Chondrocyte (in vitro differentiated cells): ENCODE measurements around the gene RGS16. TPM values are rescaled to one million over a fixed set of nuclear protein-coding genes. Genes with fewer than 3 reads are reported as not detected.
A peak's percentile ranks its signal among the peaks of the same experiment; 100 is the strongest.

Source experiments
- DNase-seq: peaks from one replicate; pipeline ENCODE4 v3.0.0; 2021; ENCODE audit warnings: mixed read lengths, low spot score
- H3K27ac Mint-ChIP-seq: one replicate; pipeline ENCODE4 v1.8.0; 2021; ENCODE audit warnings: mild to moderate bottlenecking, moderate library complexity, mixed read lengths; ENCODE audit not compliant: unreplicated experiment
- H3K27me3 Mint-ChIP-seq: 2 replicates; pipeline ENCODE4 v1.8.0; 2021; ENCODE audit warnings: low read depth, mixed read lengths
- H3K36me3 Mint-ChIP-seq: 2 replicates; pipeline ENCODE4 v1.8.0; 2021; ENCODE audit warnings: low read depth, mixed read lengths
- H3K4me1 Mint-ChIP-seq: 2 replicates; pipeline ENCODE4 v1.8.0; 2021; ENCODE audit warnings: low read depth, mild to moderate bottlenecking, mixed read lengths
- H3K4me3 Mint-ChIP-seq: one replicate; pipeline ENCODE4 v1.8.0; 2021; ENCODE audit warnings: mild to moderate bottlenecking, moderate library complexity, mixed read lengths; ENCODE audit not compliant: unreplicated experiment
- H3K9me3 Mint-ChIP-seq: 2 replicates; pipeline ENCODE4 v1.8.0; 2021; ENCODE audit warnings: low read depth, mixed read lengths
- CTCF ChIP-seq: fragments of 200-600 bp; sonication (generic); IDR thresholded peaks from 2 replicates; pipeline ENCODE4 v1.5.0; 2021; ENCODE audit warnings: antibody characterized with exemption, mild to moderate bottlenecking, moderate library complexity
- long read RNA-seq: library from polyadenylated mRNA; stranded (forward); transcript quantifications from one replicate; pipeline ENCODE4 v2.0.0, GENCODE V29; 2021
- total RNA-seq: library from RNA; stranded (reverse); gene quantifications from 3 replicates; pipeline ENCODE4 v1.2.1, GENCODE V29; 2021

The RGS16 gene
- 0.56 to 7.7 TPM (median 7.0 TPM) in 3 replicates for total RNA-seq
- long read RNA-seq, transcript RGS16-201 (5 exons, 2,427 nt): major isoform, 29 of 33 reads
- long read RNA-seq, partial matches to known transcripts: 3 of 33 reads
- long read RNA-seq, other reads (novel, unspliced or antisense): 1 of 33 reads

GRCh38 chr1:182604175-182605164 lies at the start of gene RGS16:
Gene RGS16, minus strand, starts transcription at chr1:182604389. Its CDS starts 130 bp downstream, at chr1:182604259.
- Mint-ChIP-seq H3K27ac (peak within 1 kb of the TSS; percentile 79), H3K27me3 (no peaks in the 10 kb centered on the region), H3K9me3 (no peaks in the 10 kb centered on the region), H3K4me1 (peaks cover 19% of the 10 kb centered on the region), H3K36me3 (peaks cover 5% of the 10 kb centered on the region), H3K4me3 (no peak within 1 kb of the TSS)
- no peak for TF ChIP-seq CTCF
- DNase-seq: peak; percentile 96

GRCh38 chr1:182653986-182654385 lies 49.8 kb upstream of the RGS16 start:
- TF ChIP-seq CTCF: no peak
- Mint-ChIP-seq H3K4me1 (no peaks in the 10 kb centered on the region), H3K36me3 (no peaks in the 10 kb centered on the region), H3K27me3 (peaks cover 6% of the 10 kb centered on the region), H3K27ac (no peak overlapping the region), H3K4me3 (no peak overlapping the region), H3K9me3 (no peaks in the 10 kb centered on the region)
- DNase-seq: no peak

- no peak for TF ChIP-seq CTCF
- no peaks in the 10 kb centered on the region for H3K36me3 Mint-ChIP-seq
Measured at GRCh38 chr1:182652933-182653332, 48.7 kb upstream of the RGS16 start.

GRCh38 chr1:182651339-182651724 lies 47.1 kb upstream of the RGS16 start:
- H3K9me3 Mint-ChIP-seq: no peaks in the 10 kb centered on the region
- no peak for DNase-seq
- H3K4me1 Mint-ChIP-seq: no peaks in the 10 kb centered on the region
- TF ChIP-seq CTCF: no peak
- no peaks in the 10 kb centered on the region for H3K36me3 Mint-ChIP-seq
- H3K4me3 Mint-ChIP-seq: no peak overlapping the region
- H3K27ac Mint-ChIP-seq: no peak overlapping the region
- H3K27me3 Mint-ChIP-seq: peaks cover 2% of the 10 kb centered on the region

More at GRCh38 chr1:182652933-182653332, 48.7 kb upstream of the RGS16 start:
- no peaks in the 10 kb centered on the region for H3K9me3 Mint-ChIP-seq
- H3K27me3 Mint-ChIP-seq: peaks cover 8% of the 10 kb centered on the region
- no peak for DNase-seq
- no peak overlapping the region for H3K27ac Mint-ChIP-seq
- no peaks in the 10 kb centered on the region for H3K4me1 Mint-ChIP-seq
- H3K4me3 Mint-ChIP-seq: no peak overlapping the region

GRCh38 chr1:182650678-182651338 lies 46.6 kb upstream of the RGS16 start:
- H3K27me3 Mint-ChIP-seq: peaks cover 2% of the 10 kb centered on the region
- H3K9me3 Mint-ChIP-seq: no peaks in the 10 kb centered on the region
- no peak overlapping the region for H3K27ac Mint-ChIP-seq
- no peak overlapping the region for H3K4me3 Mint-ChIP-seq
- no peak for TF ChIP-seq CTCF
- no peak for DNase-seq
- no peaks in the 10 kb centered on the region for H3K36me3 Mint-ChIP-seq
- H3K4me1 Mint-ChIP-seq: no peaks in the 10 kb centered on the region
